MM.1S (cell line): ENCODE data around the gene PLXNA2.

Experiments used
- DNase-seq: peaks from one replicate; pipeline ENCODE4 v3.0.0-alpha.2; 2015
- H2AFZ ChIP-seq: fragments of 300-600 bp; sonication (generic); 2 replicates; pipeline ENCODE4 v1.6.0; 2016; ENCODE audit warnings: antibody characterized with exemption, low read length
- H3F3A ChIP-seq: fragments of 300-600 bp; sonication (generic); 2 replicates; pipeline ENCODE4 v1.6.1; 2016; ENCODE audit warnings: mild to moderate bottlenecking, antibody characterized with exemption, low read length, moderate library complexity, mixed read lengths; ENCODE audit not compliant: insufficient read depth
- H3K27ac ChIP-seq: fragments of 300-600 bp; sonication (generic); 2 replicates; pipeline ENCODE4 v1.5.1; 2016; ENCODE audit warnings: mild to moderate bottlenecking, low read length
- H3K27me3 ChIP-seq: fragments of 300-600 bp; sonication (generic); replicated peaks from 2 replicates; pipeline ENCODE4 v1.6.0; 2016; ENCODE audit warnings: low read length; ENCODE audit not compliant: insufficient read depth
- H3K36me3 ChIP-seq: fragments of 300-600 bp; sonication (generic); replicated peaks from 2 replicates; pipeline ENCODE4 v1.6.1; 2016; ENCODE audit warnings: mild to moderate bottlenecking, low read length, mixed read lengths; ENCODE audit not compliant: insufficient read depth
- H3K4me1 ChIP-seq: fragments of 300-600 bp; sonication (generic); 2 replicates; pipeline ENCODE4 v1.6.1; 2016; ENCODE audit warnings: low read length, mixed read lengths
- H3K4me2 ChIP-seq: fragments of 300-600 bp; sonication (generic); 2 replicates; pipeline ENCODE4 v1.6.0; 2016; ENCODE audit warnings: low read depth, low read length
- H3K4me3 ChIP-seq: fragments of 300-600 bp; sonication (generic); 2 replicates; pipeline ENCODE4 v1.5.1; 2016; ENCODE audit warnings: low read length, mixed read lengths
- H3K79me2 ChIP-seq: fragments of 300-600 bp; sonication (generic); 2 replicates; pipeline ENCODE4 v1.6.1; 2016; ENCODE audit warnings: mixed run types, low read length, mixed read lengths
- H3K9ac ChIP-seq: fragments of 300-600 bp; sonication (generic); 2 replicates; pipeline ENCODE4 v1.6.1; 2016; ENCODE audit warnings: low read length, mixed read lengths
- H3K9me2 ChIP-seq: fragments of 300-600 bp; sonication (generic); replicated peaks from 2 replicates; pipeline ENCODE4 v1.6.1; 2016; ENCODE audit warnings: mild to moderate bottlenecking, low read length, mixed read lengths; ENCODE audit not compliant: insufficient read depth
- H3K9me3 ChIP-seq: fragments of 300-600 bp; sonication (generic); replicated peaks from 2 replicates; pipeline ENCODE4 v1.6.1; 2016; ENCODE audit warnings: mild to moderate bottlenecking, low read length, mixed read lengths; ENCODE audit not compliant: insufficient read depth
- H4K20me1 ChIP-seq: fragments of 300-600 bp; sonication (generic); 2 replicates; pipeline ENCODE4 v1.6.1; 2016; ENCODE audit warnings: mild to moderate bottlenecking, low read length, moderate library complexity, mixed read lengths; ENCODE audit not compliant: insufficient read depth
- EZH2 ChIP-seq: fragments of 300-600 bp; sonication (generic); optimal IDR thresholded peaks from 2 replicates; pipeline ENCODE3; 2017; ENCODE audit warnings: low read depth, mild to moderate bottlenecking, antibody characterized with exemption, low read length, mixed read lengths
- EZH2phosphoT487 ChIP-seq: fragments of 300-600 bp; sonication (generic); IDR thresholded peaks from 2 replicates; pipeline ENCODE4 v1.6.1; 2018; ENCODE audit warnings: antibody characterized with exemption, low read length
- TF ChIP-seq, protein P1 (sequence below): fragments of 300-600 bp; sonication (generic); IDR thresholded peaks from 2 replicates; pipeline ENCODE4 v1.5.1; 2016; ENCODE audit warnings: antibody characterized with exemption, low read length, mixed read lengths

The PLXNA2 gene

GRCh38 chr1:208079161-208079560 is 165.0 kb downstream of the PLXNA2 start:
- H3K27me3 ChIP-seq: no peaks in the 10 kb centered on the region
- H3K9me3 ChIP-seq: no peaks in the 10 kb centered on the region
- no peak overlapping the region for H3K4me3 ChIP-seq
- H3K36me3 ChIP-seq: no peaks in the 10 kb centered on the region
- no peak for DNase-seq
- no peak overlapping the region for H3K4me2 ChIP-seq
- no peaks in the 10 kb centered on the region for H3F3A ChIP-seq
- no peak overlapping the region for H3K9ac ChIP-seq
- H4K20me1 ChIP-seq: no peaks in the 10 kb centered on the region
- no peaks in the 10 kb centered on the region for H3K4me1 ChIP-seq
- TF ChIP-seq EZH2 (no peak), EZH2phosphoT487 (no peak)
- TF ChIP-seq, protein P1, sequence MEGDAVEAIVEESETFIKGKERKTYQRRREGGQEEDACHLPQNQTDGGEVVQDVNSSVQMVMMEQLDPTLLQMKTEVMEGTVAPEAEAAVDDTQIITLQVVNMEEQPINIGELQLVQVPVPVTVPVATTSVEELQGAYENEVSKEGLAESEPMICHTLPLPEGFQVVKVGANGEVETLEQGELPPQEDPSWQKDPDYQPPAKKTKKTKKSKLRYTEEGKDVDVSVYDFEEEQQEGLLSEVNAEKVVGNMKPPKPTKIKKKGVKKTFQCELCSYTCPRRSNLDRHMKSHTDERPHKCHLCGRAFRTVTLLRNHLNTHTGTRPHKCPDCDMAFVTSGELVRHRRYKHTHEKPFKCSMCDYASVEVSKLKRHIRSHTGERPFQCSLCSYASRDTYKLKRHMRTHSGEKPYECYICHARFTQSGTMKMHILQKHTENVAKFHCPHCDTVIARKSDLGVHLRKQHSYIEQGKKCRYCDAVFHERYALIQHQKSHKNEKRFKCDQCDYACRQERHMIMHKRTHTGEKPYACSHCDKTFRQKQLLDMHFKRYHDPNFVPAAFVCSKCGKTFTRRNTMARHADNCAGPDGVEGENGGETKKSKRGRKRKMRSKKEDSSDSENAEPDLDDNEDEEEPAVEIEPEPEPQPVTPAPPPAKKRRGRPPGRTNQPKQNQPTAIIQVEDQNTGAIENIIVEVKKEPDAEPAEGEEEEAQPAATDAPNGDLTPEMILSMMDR: no peak
- H2AFZ ChIP-seq: no peak overlapping the region
- H3K27ac ChIP-seq: no peak overlapping the region
- H3K79me2 ChIP-seq: no peaks in the 10 kb centered on the region
- H3K9me2 ChIP-seq: no peaks in the 10 kb centered on the region

- Histone ChIP-seq H3K9me3 (no peaks in the 10 kb centered on the region), H2AFZ (no peak overlapping the region), H3K27me3 (no peaks in the 10 kb centered on the region), H4K20me1 (no peaks in the 10 kb centered on the region), H3K79me2 (no peaks in the 10 kb centered on the region), H3K36me3 (no peaks in the 10 kb centered on the region), H3K4me2 (no peak overlapping the region), H3K4me1 (no peaks in the 10 kb centered on the region), H3K27ac (no peak overlapping the region), H3F3A (no peaks in the 10 kb centered on the region), H3K4me3 (no peak overlapping the region), H3K9me2 (no peaks in the 10 kb centered on the region), H3K9ac (no peak overlapping the region)
- no peak for DNase-seq
- no peak for TF ChIP-seq EZH2
- TF ChIP-seq, protein P1: no peak
- no peak for TF ChIP-seq EZH2phosphoT487
These were observed 165.4 kb downstream of the PLXNA2 start for GRCh38 chr1:208078752-208079151.

DNA sequence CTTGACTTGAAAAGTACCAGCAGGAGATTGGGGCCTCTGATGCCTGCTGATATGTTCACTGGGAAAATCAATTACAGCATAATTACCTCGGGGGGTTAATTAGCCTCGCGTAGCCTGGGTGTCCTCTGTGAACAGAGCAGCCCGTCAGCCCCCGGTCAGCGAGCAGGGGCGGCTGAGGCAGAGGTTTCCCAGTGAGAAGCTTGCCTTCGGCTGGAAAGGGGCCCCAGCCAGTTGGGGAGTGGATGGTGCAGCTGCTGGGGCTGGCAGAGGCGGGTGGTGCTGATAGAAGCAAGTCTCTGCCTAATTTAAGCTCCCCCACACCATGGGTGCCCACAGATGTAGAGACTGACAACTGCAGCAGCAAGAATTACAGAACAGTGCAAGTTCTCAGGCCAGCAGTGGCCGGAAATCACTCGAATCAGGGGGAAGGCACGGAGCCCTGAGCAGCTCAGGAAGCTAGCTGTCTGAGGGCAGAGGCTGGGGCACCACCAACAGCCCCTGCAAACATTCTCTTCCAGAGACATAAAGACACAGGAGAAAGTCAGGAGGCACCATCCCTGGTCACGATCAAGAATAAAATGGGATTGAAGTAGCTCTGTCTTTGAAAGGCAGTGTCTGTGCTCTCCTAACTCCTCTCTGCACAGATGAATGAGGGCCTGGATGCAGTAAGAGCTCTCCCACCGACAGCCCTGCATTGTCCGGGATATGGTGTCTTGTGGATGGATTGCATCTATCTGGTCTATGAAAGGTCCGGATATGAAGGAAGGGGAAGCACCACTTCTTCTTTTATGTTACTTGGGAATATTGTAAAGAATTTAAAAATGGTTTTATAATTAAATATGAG is 166.7 kb downstream of the PLXNA2 start:
- no peaks in the 10 kb centered on the region for H3K9me3 ChIP-seq
- H2AFZ ChIP-seq: no peak overlapping the region
- H3K4me3 ChIP-seq: no peak overlapping the region
- no peaks in the 10 kb centered on the region for H4K20me1 ChIP-seq
- no peaks in the 10 kb centered on the region for H3K36me3 ChIP-seq
- no peak overlapping the region for H3K9ac ChIP-seq
- no peak for DNase-seq
- H3F3A ChIP-seq: no peaks in the 10 kb centered on the region
- TF ChIP-seq EZH2phosphoT487 (no peak), EZH2 (no peak)
- TF ChIP-seq, protein P1: no peak
- no peak overlapping the region for H3K27ac ChIP-seq
- H3K79me2 ChIP-seq: no peaks in the 10 kb centered on the region
- no peaks in the 10 kb centered on the region for H3K27me3 ChIP-seq
- H3K4me2 ChIP-seq: no peak overlapping the region
- no peaks in the 10 kb centered on the region for H3K9me2 ChIP-seq
- H3K4me1 ChIP-seq: no peaks in the 10 kb centered on the region
